ENCODE data around the gene ZP1.
A peak's percentile ranks its signal among the peaks of the same experiment; 100 is the strongest.

ZP1 gene

DNA sequence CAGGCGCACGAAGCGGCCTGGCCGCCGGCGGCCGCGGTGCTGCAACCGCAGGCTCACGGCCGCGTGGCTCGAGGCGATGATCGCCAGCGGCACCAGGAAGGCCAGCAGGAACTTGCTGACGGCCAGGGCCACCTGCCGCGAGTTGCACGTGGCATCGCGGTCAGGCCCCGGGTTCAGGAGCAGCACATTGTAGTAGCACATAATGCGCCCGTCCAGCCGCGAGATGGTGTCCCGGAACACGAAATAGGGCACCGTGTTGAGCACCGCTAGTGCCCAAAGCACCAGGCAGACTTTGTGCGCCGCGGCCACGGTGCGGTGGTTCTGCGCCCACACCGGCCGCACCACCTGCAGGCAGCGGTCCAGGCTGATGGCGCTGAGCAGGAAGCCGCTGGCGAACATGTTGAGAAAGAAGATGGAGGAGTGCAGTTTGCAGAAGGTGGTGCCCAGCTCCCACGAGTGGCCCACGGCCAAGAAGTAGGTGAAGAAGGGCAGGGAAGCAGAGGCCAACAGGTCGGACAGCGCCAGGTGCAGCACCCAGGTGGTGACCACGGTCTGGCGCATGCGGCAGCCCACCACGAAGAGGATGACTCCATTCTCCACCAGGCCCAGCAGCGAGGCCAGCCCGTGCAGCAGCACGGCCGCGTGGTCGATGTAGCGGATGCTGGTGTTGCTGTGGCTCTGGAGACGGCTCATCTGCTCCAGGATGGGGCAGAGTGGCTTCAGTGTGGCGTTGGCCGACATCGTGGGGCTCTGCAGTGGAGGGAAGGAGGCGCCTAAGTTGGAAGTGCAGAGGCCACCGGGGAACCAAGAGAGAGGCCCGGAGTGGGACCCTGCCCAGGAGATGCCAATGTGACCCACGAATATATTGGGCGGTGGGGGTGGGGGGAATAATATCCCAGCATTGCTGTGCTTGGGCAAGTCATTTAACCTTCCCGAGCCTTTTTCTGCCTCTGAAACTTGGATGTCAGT, 14.1 kb upstream of the ZP1 start:
- Mint-ChIP-seq H3K9me3 (no peaks in the 10 kb centered on the region), H3K27me3 (no peaks in the 10 kb centered on the region), H3K4me1 (peaks cover 31% of the 10 kb centered on the region), H3K27ac (no peak overlapping the region), H3K4me3 (no peak overlapping the region)
- no peak for DNase-seq
- no peak for ATAC-seq

DNA sequence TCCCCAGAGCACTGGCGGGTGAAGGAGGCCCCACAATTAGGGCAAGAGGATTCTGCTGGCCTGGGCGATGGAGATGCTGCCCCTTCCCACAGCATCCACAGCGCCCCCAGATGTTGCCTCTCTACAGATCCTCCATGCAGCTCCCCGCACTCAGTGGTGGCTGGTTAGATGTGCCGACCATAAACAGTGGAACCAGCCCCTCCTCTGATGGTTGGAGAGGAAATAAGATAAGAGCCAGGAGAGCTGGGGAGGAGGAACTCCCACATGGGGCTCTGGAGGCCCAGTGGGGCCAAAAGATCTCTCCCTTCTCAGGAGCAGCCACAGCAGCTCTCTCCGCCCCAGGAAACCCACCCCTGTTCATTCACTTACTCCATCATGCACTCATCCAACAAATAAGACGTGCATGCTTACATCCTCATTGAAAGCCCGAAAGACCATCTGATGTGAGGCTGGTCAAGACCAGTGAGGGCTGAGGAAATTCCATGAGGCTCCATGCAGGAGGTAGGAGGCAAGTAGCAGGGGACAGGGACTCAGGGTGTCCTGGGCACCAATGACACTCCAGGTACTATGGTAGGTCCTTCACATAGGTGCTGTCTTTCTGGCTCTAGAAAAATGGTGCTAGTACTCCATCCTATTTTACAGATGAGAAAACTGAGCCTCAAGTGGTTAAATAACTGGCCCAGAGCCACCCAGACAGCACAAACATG, 13.0 kb upstream of the ZP1 start:
- Mint-ChIP-seq H3K9me3 (no peaks in the 10 kb centered on the region), H3K27me3 (no peaks in the 10 kb centered on the region), H3K4me3 (no peak overlapping the region), H3K4me1 (peaks cover 41% of the 10 kb centered on the region), H3K27ac (no peak overlapping the region)
- DNase-seq (no peak), ATAC-seq (no peak)

DNA sequence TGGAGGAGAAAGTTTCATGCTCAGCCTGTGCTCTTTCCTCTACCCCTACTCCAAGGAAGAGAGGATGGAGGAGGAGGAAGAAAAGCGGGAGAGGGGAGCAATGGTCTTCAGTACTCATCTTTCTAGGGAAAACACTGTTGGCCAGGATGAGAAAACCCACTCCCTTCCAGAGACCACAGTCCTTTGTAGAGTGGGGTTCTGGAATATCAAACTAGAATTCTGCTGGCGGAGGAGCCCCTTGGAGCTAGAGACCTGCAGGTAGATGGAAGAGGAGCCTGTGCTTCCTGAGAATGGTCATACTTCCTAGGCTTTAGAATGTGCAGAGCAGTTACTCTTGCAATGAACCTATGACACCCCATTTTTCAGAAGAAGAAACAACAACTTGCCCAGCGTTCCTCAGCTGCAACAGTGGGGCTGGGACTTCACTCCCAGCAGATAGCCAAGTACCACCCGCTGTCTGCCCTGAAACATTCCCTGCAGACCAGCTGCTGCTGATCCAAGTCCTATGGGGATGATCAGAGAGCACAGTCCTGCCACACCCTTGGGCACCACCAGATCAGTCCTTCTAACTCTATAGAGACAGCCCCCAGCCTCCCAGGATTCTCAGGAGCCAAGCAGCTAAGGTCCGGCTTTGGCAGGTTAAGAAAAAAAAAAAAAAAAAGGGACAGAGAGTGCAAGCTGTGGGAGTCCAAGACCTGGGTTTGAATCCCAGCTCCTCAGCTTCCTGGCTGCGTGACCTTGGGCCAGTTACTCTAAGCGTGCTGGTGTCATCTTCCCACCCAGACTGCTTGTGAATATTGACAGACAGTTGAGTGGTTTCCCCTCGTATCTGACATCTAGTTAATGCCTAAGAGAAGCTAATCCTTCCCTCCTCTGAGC, 12.3 kb upstream of the ZP1 start:
- no peak for ATAC-seq
- Mint-ChIP-seq H3K9me3 (no peaks in the 10 kb centered on the region), H3K4me1 (peaks cover 44% of the 10 kb centered on the region), H3K4me3 (no peak overlapping the region), H3K27ac (no peak overlapping the region), H3K27me3 (no peaks in the 10 kb centered on the region)
- no peak for DNase-seq

DNA sequence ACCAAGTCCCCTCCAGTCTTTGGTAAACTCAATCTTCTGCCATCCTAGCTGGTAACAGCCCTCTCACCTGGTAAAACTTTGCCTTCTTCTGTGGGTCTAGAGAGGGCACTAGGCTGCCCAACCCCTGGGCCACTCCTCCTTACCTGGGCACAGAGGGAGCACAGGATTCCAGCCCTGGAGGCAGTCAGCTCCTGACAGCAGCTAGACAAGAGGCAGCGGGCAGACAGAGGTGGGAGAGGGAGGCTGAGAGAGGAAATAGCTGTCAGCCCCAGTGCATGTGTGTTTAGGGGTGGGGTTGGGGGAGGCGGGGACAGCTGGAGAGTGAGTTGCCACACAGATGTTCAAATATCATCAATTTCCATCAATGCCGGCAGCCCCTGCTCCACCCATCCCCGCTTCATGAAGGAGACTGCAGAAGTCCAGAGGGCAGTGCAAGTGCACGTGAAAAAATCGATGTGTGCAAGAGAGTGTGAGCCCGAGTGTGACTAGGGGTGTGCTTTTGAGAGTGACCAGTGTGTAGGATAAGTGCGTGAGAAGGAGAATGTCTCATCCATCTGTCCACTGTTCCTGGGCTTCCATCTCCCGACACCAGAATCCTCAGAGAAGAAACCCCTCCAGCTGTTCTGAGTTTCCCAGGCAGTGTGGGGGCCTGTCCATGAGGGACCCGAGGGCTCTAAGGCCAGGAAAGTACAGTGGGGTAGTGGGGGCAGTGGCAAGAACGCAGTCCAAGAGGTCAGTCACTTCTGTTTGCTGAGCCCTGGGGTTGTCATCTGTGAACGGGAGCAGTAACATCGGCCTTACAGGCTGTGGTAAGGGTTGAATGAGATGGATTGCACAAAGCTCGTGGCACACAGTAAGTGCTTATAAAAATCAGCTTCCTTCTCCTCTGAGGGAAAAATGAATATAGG, 11.4 kb upstream of the ZP1 start, which contains the start of gene PTGDR2:
TSS of gene PTGDR2 (minus strand) at position 225 of the 908 bp plus-strand sequence. CDS start 2,228 bp downstream, outside the sequence.
- no peak within 1 kb of the TSS for H3K4me3 Mint-ChIP-seq
- no peaks in the 10 kb centered on the region for H3K9me3 Mint-ChIP-seq
- H3K4me1 Mint-ChIP-seq: peaks cover 44% of the 10 kb centered on the region
- H3K27me3 Mint-ChIP-seq: no peaks in the 10 kb centered on the region
- no peak within 1 kb of the TSS for H3K27ac Mint-ChIP-seq
- ATAC-seq (no peak), DNase-seq (no peak)

DNA sequence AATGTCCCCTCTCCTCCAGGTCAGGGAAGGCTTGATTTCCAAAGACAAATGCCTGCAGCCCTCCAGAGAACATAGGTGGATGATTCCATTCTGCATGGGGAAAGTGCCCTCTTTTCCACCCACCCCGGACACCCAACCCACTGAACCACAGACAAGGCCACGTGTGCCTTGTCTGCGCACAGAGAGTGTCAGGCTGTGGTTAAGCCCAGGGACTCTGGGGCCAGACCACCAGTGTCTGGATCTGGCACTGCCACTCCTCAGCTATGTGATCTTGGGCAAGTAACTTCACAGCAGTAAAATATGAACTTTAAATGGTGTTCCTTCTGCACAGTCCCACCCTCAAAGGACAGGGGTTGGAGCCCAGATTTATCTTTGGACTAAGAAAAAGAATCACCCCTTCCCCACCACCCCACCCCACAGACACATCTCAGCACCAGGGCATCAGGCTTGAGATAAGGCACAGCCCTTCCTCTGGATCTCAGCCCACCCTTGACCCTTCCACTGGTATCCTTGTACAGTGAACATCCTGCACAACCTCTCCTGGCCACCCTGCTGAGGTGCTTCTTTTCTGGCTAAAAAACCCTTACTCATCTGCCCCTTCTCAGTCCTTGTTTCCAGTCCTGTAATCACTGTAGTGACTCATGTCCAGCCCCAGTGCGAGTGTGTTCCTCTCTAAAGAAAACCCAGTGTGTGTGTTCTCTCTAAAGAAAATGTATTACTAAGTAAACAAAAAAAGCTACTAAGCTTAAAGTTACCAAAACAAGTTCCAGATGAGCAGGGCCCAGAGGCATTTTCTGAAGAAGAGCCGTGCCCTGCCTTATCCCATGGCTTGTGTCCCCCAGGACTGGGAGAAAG, 9.7 kb upstream of the ZP1 start:
- Mint-ChIP-seq H3K9me3 (no peaks in the 10 kb centered on the region), H3K4me3 (no peak overlapping the region), H3K27ac (peak overlapping the region in 1 of 2 donors; percentile 71), H3K4me1 (peaks cover 44% of the 10 kb centered on the region), H3K27me3 (no peaks in the 10 kb centered on the region)
- no peak for DNase-seq
- peak; percentile 34 for ATAC-seq

DNA sequence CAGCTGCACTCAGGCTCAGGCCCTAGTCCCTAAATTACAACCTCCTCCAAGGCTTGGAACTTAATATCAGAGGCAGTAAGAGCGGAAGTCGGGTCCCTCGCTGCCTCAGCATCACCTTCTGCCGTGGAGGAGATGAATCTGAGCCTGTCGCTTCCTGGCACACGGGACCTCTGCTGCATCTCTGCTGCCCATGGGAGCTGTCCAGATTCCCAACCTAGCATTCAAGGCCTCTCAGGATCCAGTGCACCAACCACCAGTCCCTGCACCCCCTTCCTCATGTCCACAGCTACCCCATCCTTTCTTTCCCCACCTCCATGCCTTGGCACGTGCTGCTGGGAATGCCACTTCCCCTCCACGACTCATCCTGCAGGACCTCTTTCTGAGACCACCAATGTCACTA, 9.1 kb upstream of the ZP1 start:
- Mint-ChIP-seq H3K4me1 (peaks cover 44% of the 10 kb centered on the region), H3K4me3 (no peak overlapping the region)

DNA sequence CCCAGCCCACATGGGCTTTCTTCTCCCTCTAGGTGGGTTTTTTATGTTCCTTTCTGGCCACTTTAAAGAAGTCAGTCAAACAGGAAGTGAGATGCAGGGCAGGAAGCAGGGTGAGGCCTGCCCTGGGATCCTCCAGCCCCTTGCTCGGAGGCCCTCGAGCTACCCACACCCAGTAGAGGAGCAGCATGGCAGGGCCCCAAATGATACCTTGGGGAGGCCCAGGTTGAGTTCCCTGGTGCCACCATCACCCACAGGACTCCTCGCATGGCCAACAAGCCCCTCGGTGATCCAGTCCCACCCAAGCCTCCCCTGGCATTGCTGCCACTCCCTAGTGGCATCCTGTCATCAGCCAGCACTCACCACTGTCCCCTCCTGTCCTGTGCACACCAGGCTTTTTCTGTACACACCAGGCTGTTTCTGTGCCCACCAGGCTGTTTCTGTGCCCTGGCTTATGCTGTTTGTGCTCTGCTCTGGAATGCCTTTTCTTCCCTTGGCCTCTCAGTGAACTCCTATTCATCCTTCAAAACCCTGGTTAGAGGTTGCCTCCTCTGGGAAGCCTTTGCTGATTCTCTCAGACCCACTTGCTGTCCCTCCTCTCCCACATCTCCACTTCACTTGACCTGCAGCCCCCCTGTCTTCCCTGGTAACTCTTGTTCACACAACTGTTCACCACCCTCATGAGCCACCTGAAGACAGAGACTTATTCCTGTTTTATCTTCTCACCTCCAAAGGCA, 8.4 kb upstream of the ZP1 start:
- peak overlapping the region; percentile 88 to 93 for H3K27ac Mint-ChIP-seq

More for the DNA sequence above, 9.1 kb upstream of the ZP1 start:
- Mint-ChIP-seq H3K27ac (peak overlapping the region in 1 of 2 donors; percentile 93), H3K27me3 (no peaks in the 10 kb centered on the region), H3K9me3 (no peaks in the 10 kb centered on the region)
- no peak for ATAC-seq
- no peak for DNase-seq

DNA sequence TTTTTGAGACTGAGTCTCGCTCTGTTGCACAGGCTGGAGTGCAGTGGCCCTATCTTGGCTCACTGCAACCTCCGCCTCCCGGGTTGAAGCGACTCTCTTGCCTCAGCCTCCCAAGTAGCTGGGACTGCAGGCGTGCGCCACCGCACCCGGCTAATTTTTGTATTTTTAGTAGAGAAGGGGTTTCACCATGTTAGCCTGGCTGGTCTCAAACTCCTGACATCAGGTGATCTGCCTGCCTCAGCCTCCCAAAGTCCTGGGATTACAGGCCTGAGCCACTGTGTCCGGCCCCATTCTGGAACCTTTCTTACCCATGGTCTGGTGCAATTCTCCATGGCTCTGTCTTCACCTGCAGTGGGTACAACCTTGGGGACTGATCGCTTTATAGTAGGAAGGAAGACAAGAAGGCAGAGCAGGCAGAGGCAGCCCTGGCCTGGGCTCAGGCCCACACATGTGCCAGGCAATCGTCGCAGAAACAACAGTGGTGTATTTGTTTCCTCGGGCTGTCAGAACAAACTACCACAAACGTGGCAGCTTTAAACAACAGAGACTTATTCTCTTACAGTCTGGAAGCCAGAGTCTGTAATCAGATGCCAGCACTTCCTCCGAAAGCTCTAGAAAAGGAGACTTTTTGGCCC, 7.6 kb upstream of the ZP1 start:
- no peak overlapping the region for H3K4me3 Mint-ChIP-seq
- H3K9me3 Mint-ChIP-seq: no peaks in the 10 kb centered on the region
- H3K27me3 Mint-ChIP-seq: no peaks in the 10 kb centered on the region
- peaks cover 44% of the 10 kb centered on the region for H3K4me1 Mint-ChIP-seq
- H3K27ac Mint-ChIP-seq: peak overlapping the region; percentile 73 to 87
- ATAC-seq (no peak), DNase-seq (no peak)

More for the DNA sequence above, 8.4 kb upstream of the ZP1 start:
- peak; percentile 80 for ATAC-seq
- no peaks in the 10 kb centered on the region for H3K9me3 Mint-ChIP-seq
- DNase-seq: peak in 1 of 2 donors; percentile 29
- H3K4me1 Mint-ChIP-seq: peaks cover 44% of the 10 kb centered on the region
- no peaks in the 10 kb centered on the region for H3K27me3 Mint-ChIP-seq
- no peak overlapping the region for H3K4me3 Mint-ChIP-seq

DNA sequence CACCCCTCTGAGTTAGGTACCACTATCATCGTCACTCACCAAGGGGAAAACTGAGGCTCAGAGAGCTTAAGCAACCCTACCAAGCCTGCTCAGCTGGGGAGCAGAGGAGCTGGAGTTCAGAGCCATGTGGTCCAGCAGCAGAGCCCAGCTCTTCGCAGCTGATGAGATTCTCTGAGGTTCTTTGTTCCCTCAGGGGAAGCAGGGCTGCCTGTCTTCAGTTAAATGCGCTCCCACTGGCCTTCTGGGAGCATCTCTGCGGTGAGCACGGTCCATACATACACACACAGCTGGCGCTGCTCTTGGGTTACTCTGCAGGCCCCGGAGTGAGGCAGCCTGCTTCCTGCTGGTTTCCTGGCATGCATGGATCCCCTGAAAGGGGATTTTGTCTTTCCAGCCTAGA, 6.4 kb upstream of the ZP1 start:
- no peaks in the 10 kb centered on the region for H3K27me3 Mint-ChIP-seq
- no peak for DNase-seq
- no peaks in the 10 kb centered on the region for H3K9me3 Mint-ChIP-seq
- no peak for ATAC-seq
- H3K4me1 Mint-ChIP-seq: peaks cover 32% of the 10 kb centered on the region
- no peak overlapping the region for H3K27ac Mint-ChIP-seq
- H3K4me3 Mint-ChIP-seq: no peak overlapping the region

DNA sequence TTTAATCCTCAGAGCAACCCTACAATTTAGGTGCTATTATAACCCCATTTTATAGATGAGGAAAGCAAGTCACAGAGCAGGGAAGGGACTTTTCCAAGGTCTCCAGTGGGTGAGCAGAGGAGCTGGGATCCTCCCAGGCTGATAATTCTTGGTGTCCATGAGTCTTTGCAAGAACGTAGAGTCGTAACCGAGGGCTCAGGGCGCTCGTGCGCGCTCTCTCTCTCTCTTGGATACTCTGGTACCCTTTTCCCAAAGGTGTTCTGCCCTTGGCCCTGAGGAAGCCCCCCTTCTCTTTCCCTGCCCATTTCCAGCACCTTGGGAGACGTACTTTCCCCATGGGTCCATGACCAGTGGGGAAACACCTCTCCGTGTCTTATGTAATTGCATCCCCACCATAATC, 5.2 kb upstream of the ZP1 start:
- DNase-seq (no peak), ATAC-seq (no peak)
- Mint-ChIP-seq H3K27me3 (no peaks in the 10 kb centered on the region), H3K27ac (no peak overlapping the region), H3K4me1 (peaks cover 24% of the 10 kb centered on the region), H3K9me3 (no peaks in the 10 kb centered on the region), H3K4me3 (no peak overlapping the region)

DNA sequence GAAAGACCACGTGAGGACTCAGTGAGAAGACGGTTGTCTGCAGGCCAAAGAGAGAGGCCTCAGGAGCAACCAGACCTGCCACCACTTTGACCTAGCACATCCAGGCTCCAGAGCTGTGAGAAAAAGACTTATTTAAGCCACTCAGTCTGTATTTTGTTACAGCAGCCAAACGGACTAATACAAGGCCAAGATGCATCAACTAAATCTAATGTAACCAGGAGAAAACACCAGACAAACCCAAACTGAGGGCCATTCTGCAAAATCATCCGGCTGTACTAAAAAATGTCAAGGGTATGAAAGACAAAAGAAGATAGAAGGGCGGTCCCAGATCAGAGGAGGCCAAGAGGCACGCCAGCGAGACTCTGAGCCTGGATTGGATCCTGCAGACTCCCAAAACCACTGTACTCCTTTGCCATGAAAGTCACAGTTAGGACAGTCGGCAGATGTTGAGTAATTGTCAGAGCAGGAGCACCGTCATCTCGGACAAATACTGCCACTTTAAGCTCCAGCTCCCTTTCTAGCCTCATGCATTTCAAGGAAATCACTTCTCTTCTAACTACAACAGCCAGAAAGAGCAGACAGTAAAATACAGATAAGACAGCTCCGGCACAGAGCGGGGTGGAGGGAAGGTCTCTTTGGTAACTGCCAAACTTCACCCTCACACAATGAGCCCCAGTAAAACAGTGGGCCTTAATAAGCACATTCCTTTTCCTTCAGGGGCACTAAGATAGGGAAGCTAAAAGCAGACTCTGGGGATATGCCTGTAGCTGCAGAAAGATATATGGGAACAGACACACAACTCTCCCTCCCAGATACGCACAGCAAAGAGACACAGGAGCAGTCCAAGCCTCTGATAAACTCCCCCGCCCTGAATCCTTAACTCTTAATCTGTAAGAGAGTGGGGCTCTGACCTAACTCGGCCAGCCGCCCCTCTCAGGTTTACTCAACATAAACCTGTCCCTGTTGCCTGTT, 3.5 kb upstream of the ZP1 start:
- Mint-ChIP-seq H3K4me1 (peaks cover 12% of the 10 kb centered on the region), H3K27ac (no peak overlapping the region), H3K9me3 (no peaks in the 10 kb centered on the region), H3K4me3 (no peak overlapping the region), H3K27me3 (no peaks in the 10 kb centered on the region)
- ATAC-seq (no peak), DNase-seq (no peak)
